ENCODE measurements around the gene ATP2C2. TPM values are rescaled to one million over a fixed set of nuclear protein-coding genes. Genes with fewer than 3 reads are reported as not detected.

ATP2C2 gene
- total and polyA plus RNA-seq, 9 of the 15 experiments (the other 6 are each of a cell fraction or from before 2014, with no cell fraction given): 0.75 TPM; not detected in 8

DNA sequence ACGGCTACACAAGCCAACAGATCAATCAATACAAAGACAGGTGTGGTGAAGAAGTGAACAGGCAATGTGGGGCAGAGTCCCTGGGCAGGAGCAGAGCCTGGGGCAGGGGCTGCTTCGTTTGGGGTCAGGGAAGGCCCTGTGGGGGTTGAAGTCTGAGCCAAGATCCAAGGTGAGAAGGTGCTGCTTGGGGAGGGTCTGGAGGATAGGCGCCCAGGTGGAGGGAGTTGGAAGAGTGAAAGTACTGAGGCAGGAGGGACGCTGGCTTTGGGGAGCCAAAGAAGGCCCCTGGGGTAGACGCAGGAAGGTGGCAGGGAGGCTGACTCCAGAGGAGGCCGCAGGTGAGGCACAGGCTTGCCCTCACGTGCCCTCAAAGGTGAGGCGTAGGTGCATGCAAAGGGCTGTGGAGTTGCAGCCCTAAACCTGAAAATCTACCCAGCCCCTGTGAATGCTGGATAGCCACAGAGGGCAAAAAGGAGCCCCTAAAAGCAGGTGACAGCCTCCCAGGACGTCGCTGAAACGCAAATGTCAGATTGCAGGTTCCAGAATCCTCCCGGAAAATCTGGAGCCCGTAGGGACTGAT lies 40.3 kb upstream of the ATP2C2 start:
- Histone ChIP-seq H3K4me1 (replicated peaks in 1 of 2; ENCODE audit: control insufficient read depth in 2 of 2, insufficient read depth in 2 of 2, low read length in 2 of 2) (peaks cover 0 to 3% of the 10 kb centered on the region in 2 experiments; a peak in 1 of 5 replicates), H3K9me3 (replicated peaks; ENCODE audit: control insufficient read depth, insufficient read depth, low read depth, low read length) (no peaks in the 10 kb centered on the region), H3K36me3 (ENCODE audit: control insufficient read depth, insufficient read depth, low read length) (no peaks in the 10 kb centered on the region), H3K4me2 (ENCODE audit: insufficient read depth, low read length) (no peak overlapping the region), H3K27ac (ENCODE audit: extremely low read depth, low read depth, low read length) (no peak overlapping the region), H3K9ac (ENCODE audit: insufficient read depth in 1 of 2, low read depth in 2 of 2, low read length in 2 of 2) (no peak overlapping the region), H3K9me1 (ENCODE audit: control insufficient read depth, insufficient read depth, low read length) (no peaks in the 10 kb centered on the region), H3K79me2 (ENCODE audit: control insufficient read depth, insufficient read depth, low read length) (no peaks in the 10 kb centered on the region), H3K4me3 (no peak overlapping the region), H3K27me3 (ENCODE audit: control insufficient read depth in 2 of 2, insufficient read depth in 2 of 2, low read length in 2 of 2) (peaks cover 44 to 56% of the 10 kb centered on the region in 2 experiments), H4K20me1 (replicated peaks; ENCODE audit: control insufficient read depth, insufficient read depth, low read length) (no peaks in the 10 kb centered on the region; the same call in 1 of the 2 replicates), H2AFZ (ENCODE audit: low read depth, low read length) (no peak overlapping the region)
- FAIRE-seq (no peak), ATAC-seq (no peak), DNase-seq (ENCODE audit: extremely low read depth in 1 of 4, low spot score in 3 of 4) (no peak)
- CTCF ChIA-PET (ENCODE audit: low intra/inter-chr PET ratio): interaction anchor here (0.5 to 0.6 kb wide), 2 partner anchors 20 to 466 kb away, joined by 4 to 5 read pairs; no protein-coding TSS in a partner anchor
- POLR2A ChIA-PET: no interaction called here
- BruUV-seq (replicated peaks): no TSS peak
- in situ Hi-C loops (cut with MboI): no loop called here
- no peak for TF ChIP-seq ILF3 (IDR thresholded peaks at IDR 0.05; ENCODE audit: borderline replicate concordance)
- TF ChIP-seq ZNF280B (CRISPR knock-in tag; IDR thresholded peaks at IDR 0.05): no peak
- no peak for TF ChIP-seq SRF (CRISPR knock-in tag; IDR thresholded peaks at IDR 0.05)
- no peak for TF ChIP-seq ZNF124 (CRISPR knock-in tag; IDR thresholded peaks at IDR 0.05)
- no peak for TF ChIP-seq ARHGAP35 (IDR thresholded peaks at IDR 0.05; ENCODE audit: partially characterized antibody)
- TF ChIP-seq TAF7 (tag; IDR thresholded peaks at IDR 0.05): no peak
- TF ChIP-seq POLR2B (IDR thresholded peaks at IDR 0.05; ENCODE audit: low read depth, partially characterized antibody): no peak
- TF ChIP-seq CBX8 (IDR thresholded peaks at IDR 0.05; ENCODE audit: borderline replicate concordance, extremely low read depth, low read depth, low read length, poor library complexity, severe bottlenecking): no peak
- TF ChIP-seq BRCA1 (IDR thresholded peaks at IDR 0.05): no peak
- TF ChIP-seq BRCA1 (CRISPR knock-in tag; IDR thresholded peaks at IDR 0.05): no peak
- no peak for TF ChIP-seq ZNF644 (tag; IDR thresholded peaks at IDR 0.05; ENCODE audit: low read depth)
- 0% methylated on average over 13 of the region's 13 CpGs for WGBS (ENCODE audit: insufficient coverage, low coverage, missing lambda C conversion rate)
- intact Hi-C loops (cut with micrococcal nuclease): no loop called here

All from K562 (cell line).